Motor neuron (in vitro differentiated cells): ENCODE results near the gene CIDEA. TPM values are rescaled to one million over a fixed set of nuclear protein-coding genes. Genes with fewer than 3 reads are reported as not detected.
"Not testable (repeated sequence)": the region's sequence is repeated elsewhere in the genome, so short reads cannot be mapped to it uniquely, and the experiment has no call there.

Experiments used
- ATAC-seq, 8 experiments: fragments of 200-7000 bp; cut with Tn5 transposase; replicated peaks in 6 of 8; 2 replicates each; pipeline ENCODE4 v1.8.0; 2021; ENCODE audit warnings: mild to moderate bottlenecking in 8 of 8, moderate library complexity in 8 of 8
- H3K27ac ChIP-seq, 2 donors: fragments of 250-450 bp; sonication (Bioruptor Pico); 2 replicates each; pipeline ENCODE4 v1.9.0; 2021; ENCODE audit warnings: antibody characterized with exemption in 2 of 2, mild to moderate bottlenecking in 2 of 2, moderate library complexity in 1 of 2
- H3K4me1 ChIP-seq, 2 donors: fragments of 250-450 bp; sonication (Bioruptor Pico); replicated peaks in 1 of 2; 2 replicates each; pipeline ENCODE4 v1.6.1; 2021; ENCODE audit warnings: antibody characterized with exemption in 2 of 2, mild to moderate bottlenecking in 2 of 2, moderate library complexity in 1 of 2
- H3K4me3 ChIP-seq, 5 donors: fragments of 250-450 bp; sonication (Bioruptor Pico); 2 replicates each; pipeline ENCODE4 v1.9.0; 2021; ENCODE audit warnings: antibody characterized with exemption in 5 of 5, mild to moderate bottlenecking in 5 of 5, moderate library complexity in 4 of 5
- WGBS, 10 experiments: fragments of 450-650 bp; shearing (Covaris generic); methylation state at CpG; one replicate each; pipeline ENCODE4 v1.0.0; 2022; 5-methylcytosine and 5-hydroxymethylcytosine counted together
- in situ Hi-C, 9 experiments: fragments of 400-800 bp; cut with MboI; loops; one replicate each; pipeline ENCODE4 v1.15.0; 2021; ENCODE audit warnings: low sequenced_read_pairs in 9 of 9, low pct_unique_long_range_greater_than_20kb in 2 of 9; ENCODE audit not compliant: unreplicated experiment in 9 of 9
- total RNA-seq, 8 experiments: library from RNA; unstranded; fragments of 300-600 nt; gene quantifications; 2 replicates each; pipeline versions ENCODE4 v1.2.3 to v1.2.4, GENCODE V29; 2022

The CIDEA gene
- total RNA-seq, 8 experiments from 2014 or later = 0.14 to 0.31 TPM; not detected in 6

DNA sequence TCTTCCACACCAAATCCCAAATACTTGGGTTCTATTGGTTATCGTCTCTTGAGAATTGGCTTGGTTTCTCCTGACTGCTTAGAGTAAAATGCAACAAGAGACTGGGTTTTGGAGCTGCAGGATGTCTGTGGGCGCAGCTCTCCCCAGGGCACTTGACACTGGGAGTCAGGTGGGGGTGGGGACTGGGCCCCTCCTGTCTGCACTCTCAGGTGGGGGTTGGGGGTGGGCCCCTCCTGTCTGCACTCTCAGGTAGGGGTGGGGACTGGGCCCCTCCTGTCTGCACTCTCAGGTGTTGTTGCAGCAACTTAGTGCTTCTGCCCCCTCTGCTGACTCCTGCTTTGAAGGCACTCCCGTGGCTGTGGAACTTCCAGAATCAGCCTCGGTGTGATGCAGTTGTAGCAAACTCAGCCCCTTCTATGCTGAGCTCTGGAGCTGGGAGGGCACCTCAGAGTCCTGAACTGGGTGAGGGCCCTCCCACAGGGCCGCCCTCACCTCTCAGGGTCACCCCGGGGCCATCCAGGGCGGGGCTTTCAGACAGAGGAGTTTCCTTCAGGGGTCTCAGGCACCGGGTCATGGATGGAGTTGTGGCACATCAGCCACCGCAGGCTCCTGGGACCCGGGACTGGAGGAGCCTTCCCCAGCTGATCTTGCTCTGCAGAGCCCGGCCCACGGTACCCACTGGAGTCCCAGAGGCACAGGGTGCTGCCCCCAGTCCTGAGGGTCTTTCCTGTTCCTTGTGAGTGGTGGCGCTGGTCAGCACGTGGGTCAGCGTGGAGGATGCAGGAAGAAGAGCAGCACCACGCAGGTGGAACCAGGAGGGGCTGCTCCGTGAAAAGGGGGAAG is 22.9 kb upstream of the CIDEA start:
- no peak overlapping the region for H3K27ac ChIP-seq
- H3K4me1 ChIP-seq = no peaks in the 10 kb centered on the region
- WGBS, 10 experiments = 17 to 100% (median 96%) methylated on average over 1 to 8 of the region's 17 CpGs; no CpG with 5 or more reads in 1 of the 10 experiments
- in situ Hi-C loops = loop anchor here in 1 of 9 experiments (25.0 kb wide), 1 partner anchor 169 kb away; no protein-coding TSS in a partner anchor
- no peak overlapping the region for H3K4me3 ChIP-seq
- no peak for ATAC-seq

GRCh38 chr18:12231986-12232385 is 22.2 kb upstream of the CIDEA start:
- no peak overlapping the region for H3K4me3 ChIP-seq
- in situ Hi-C loops = loop anchor here in 1 of 9 experiments (25.0 kb wide), 1 partner anchor 170 kb away; no protein-coding TSS in a partner anchor
- no peaks in the 10 kb centered on the region for H3K4me1 ChIP-seq
- no peak overlapping the region for H3K27ac ChIP-seq
- ATAC-seq = no peak
- WGBS, 10 experiments = 0 to 100% (median 85%) methylated on average over 1 to 5 of the region's 9 CpGs; no CpG with 5 or more reads in 3 of the 10 experiments

GRCh38 chr18:12233378-12233777 is 20.8 kb upstream of the CIDEA start:
- WGBS, 10 experiments = 0 to 100% (median 67%) methylated on average over 1 to 2 of the region's 5 CpGs; no CpG with 5 or more reads in 5 of the 10 experiments
- Histone ChIP-seq H3K4me3 (no peak overlapping the region), H3K4me1 (no peaks in the 10 kb centered on the region), H3K27ac (no peak overlapping the region)
- in situ Hi-C loops = loop anchor here in 1 of 9 experiments (25.0 kb wide), 1 partner anchor 171 kb away; no protein-coding TSS in a partner anchor
- no peak for ATAC-seq

DNA sequence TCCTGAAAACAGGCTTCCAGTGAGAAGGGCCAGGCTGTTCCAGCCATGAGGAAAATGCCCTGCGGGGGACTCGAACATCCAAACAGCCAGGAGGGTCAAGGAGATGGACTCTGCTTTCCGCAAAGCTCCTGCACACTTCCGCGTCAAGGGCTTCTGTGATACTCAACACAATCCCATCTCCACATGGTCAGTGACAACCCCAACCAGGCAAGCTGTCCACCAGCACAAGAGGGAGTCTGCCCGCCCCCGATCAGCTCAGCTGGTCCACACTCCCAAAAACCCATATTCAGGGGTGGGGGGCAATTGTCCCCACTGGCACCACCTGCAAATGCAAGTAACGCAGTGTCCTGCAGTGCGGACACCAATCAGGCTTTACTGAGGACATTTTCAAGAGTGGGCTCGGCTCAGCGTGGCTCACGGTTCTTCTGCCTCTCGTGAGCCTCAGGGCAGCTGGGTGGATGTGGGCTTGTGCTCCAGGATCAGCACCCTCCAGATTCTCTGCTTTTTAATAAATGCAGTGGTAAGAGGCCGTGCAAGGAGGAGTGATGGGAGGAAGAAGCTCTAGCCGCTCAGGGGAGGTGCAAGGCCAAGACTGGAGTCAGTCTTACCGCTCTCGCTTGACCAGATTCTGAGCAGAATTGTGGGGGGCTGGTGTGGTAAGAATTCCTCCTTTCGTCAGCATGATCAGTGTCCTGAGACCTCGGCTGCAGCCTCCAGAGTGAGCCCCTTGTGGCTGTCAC is 19.5 kb upstream of the CIDEA start:
- no peak overlapping the region for H3K4me3 ChIP-seq
- ATAC-seq = no peak
- no peaks in the 10 kb centered on the region for H3K4me1 ChIP-seq
- 60 to 100% (median 87%) methylated on average over 1 to 15 of the region's 19 CpGs; no CpG with 5 or more reads in 2 of the 10 experiments for WGBS, 10 experiments
- no peak overlapping the region for H3K27ac ChIP-seq
- in situ Hi-C loops = loop anchor here in 1 of 9 experiments (25.0 kb wide), 1 partner anchor 172 kb away; no protein-coding TSS in a partner anchor

DNA sequence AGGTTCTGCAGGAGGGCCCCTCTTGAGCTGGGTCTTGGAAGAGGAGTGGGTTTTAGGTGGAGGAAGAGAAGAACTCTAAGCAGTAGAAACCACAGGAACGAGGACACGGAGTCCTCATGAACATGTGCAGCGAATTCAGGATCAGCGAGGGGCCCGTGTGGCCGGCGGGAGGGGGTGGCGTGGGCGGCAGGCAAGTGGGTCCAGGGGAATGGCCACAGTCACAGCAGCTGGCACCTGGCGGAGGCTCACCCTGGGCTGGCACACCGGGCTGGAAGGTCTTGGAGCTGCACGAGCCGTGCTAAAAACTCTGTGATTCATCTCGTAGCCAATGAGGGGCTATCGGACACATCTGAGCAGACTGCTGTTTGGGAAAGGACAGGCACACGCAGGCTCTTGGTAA is 18.0 kb upstream of the CIDEA start:
- no peak for ATAC-seq
- WGBS, 10 experiments = 92 to 100% methylated on average over 2 to 6 of the region's 16 CpGs; no CpG with 5 or more reads in 8 of the 10 experiments
- Histone ChIP-seq H3K27ac (no peak overlapping the region), H3K4me1 (no peaks in the 10 kb centered on the region), H3K4me3 (no peak overlapping the region)
- in situ Hi-C loops = loop anchor here in 1 of 9 experiments (25.0 kb wide), 1 partner anchor 174 kb away; no protein-coding TSS in a partner anchor

- no peak overlapping the region for H3K4me3 ChIP-seq
- in situ Hi-C loops = loop anchor here in 1 of 9 experiments (25.0 kb wide), 1 partner anchor 175 kb away; no protein-coding TSS in a partner anchor
Measured at GRCh38 chr18:12236934-12237832, 17.0 kb upstream of the CIDEA start.

DNA sequence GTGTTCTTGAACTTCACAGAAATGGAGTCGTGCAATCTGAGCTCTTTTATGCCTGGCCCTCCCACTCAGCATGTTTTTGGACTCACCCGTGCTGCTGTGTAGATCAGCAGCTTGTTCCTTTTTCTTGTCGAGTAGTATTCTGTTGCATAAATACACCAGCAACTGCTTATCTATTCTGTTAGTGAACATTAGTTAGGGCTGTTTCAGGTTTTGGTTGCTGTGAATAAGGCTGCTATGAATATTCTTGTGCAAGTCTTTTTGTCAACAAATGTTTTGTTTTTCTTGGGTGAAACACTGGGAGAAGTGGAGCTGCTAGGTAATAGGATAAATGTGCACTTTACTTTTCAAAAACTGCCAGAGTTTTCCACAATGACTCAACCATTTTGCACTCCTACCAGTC is 15.3 kb upstream of the CIDEA start:
- H3K27ac ChIP-seq = no peak overlapping the region
- 0 to 100% (median 56%) methylated on average over 1 to 3 of the region's 3 CpGs; no CpG with 5 or more reads in 2 of the 10 experiments for WGBS, 10 experiments

More at GRCh38 chr18:12236934-12237832, 17.0 kb upstream of the CIDEA start:
- peak; percentile 95 to 100 (median 99) for ATAC-seq
- Histone ChIP-seq H3K27ac (no peak overlapping the region), H3K4me1 (no peaks in the 10 kb centered on the region)
- WGBS, 10 experiments = 20 to 77% (median 33%) methylated on average over 1 to 10 of the region's 33 CpGs; no CpG with 5 or more reads in 2 of the 10 experiments

DNA sequence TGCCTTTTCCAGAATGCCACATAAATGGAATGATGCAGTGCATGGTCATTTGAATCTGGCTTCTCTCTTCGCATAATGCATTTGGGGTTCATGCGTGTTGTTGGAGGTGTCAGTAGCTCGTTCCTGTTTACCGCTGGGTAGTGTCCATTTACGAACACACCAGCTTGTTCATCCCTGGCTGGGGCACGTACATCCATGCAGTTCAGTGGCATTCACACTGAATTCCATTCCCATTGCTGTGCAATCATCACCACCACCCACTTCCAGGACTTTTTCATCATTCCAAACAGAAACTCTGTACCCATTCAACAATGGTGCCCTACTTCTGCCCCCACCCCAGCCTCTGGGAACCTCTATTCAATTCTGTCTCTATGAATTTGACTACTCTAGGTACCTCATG is 14.7 kb upstream of the CIDEA start:
- H3K4me3 ChIP-seq = no peak overlapping the region
- no peaks in the 10 kb centered on the region for H3K4me1 ChIP-seq
- 40 to 96% (median 87%) methylated on average over 2 to 6 of the region's 6 CpGs; no CpG with 5 or more reads in 2 of the 10 experiments for WGBS, 10 experiments
- H3K27ac ChIP-seq = no peak overlapping the region
- no peak for ATAC-seq
- in situ Hi-C loops = loop anchor here in 1 of 9 experiments (25.0 kb wide), 1 partner anchor 177 kb away; no protein-coding TSS in a partner anchor

More for the DNA sequence above, 15.3 kb upstream of the CIDEA start:
- ATAC-seq = peak in 2 of 8 experiments; percentile 16 to 39
- Histone ChIP-seq H3K4me1 (no peaks in the 10 kb centered on the region), H3K4me3 (no peak overlapping the region)
- in situ Hi-C loops = loop anchor here in 1 of 9 experiments (25.0 kb wide), 1 partner anchor 177 kb away; no protein-coding TSS in a partner anchor

- Histone ChIP-seq H3K4me1 (no peaks in the 10 kb centered on the region), H3K27ac (no peak overlapping the region), H3K4me3 (no peak overlapping the region)
- ATAC-seq = no peak
- WGBS, 10 experiments = 80 to 100% (median 90%) methylated on average over 1 to 2 of the region's 21 CpGs; no CpG with 5 or more reads in 5 of the 10 experiments
- in situ Hi-C loops = loop anchor here in 1 of 9 experiments (25.0 kb wide), 1 partner anchor 180 kb away; no protein-coding TSS in a partner anchor
Measured at GRCh38 chr18:12242658-12243260, 11.4 kb upstream of the CIDEA start.

DNA sequence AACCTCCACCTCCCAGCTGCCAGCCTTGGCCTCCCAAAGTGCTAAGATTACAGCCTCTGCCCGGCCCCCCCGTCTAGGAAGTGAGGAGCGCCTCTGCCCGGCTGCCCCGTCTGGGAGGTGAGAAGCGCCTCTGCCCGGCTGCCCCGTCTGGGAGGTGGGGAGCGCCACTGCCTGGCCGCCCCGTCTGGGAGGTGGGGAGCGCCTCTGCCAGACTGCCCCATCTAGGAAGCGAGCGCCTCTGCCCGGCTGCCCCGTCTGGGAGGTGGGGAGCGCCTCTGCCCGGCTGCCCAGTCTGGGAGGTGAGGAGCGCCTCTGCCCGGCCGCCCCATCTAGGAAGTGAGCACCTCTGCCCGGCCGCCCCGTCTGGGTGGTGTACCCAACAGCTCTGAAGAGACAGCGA is 10.9 kb upstream of the CIDEA start:
- 100% methylated on average over 2 of the region's 25 CpGs; no CpG with 5 or more reads in 9 of the 10 experiments for WGBS, 10 experiments
- H3K4me1 ChIP-seq, ATAC-seq, H3K4me3 ChIP-seq, H3K27ac ChIP-seq: not testable (repeated sequence)
- in situ Hi-C loops = loop anchor here in 1 of 9 experiments (25.0 kb wide), 1 partner anchor 181 kb away; no protein-coding TSS in a partner anchor

GRCh38 chr18:12245793-12246135 is 8.4 kb upstream of the CIDEA start:
- in situ Hi-C loops = loop anchor here in 1 of 9 experiments (25.0 kb wide), 1 partner anchor 183 kb away; no protein-coding TSS in a partner anchor
- Histone ChIP-seq H3K4me1 (no peaks in the 10 kb centered on the region), H3K4me3 (no peak overlapping the region), H3K27ac (no peak overlapping the region)
- WGBS, 10 experiments = 89 to 94% (median 94%) methylated on average over 2 to 7 of the region's 13 CpGs; no CpG with 5 or more reads in 5 of the 10 experiments
- ATAC-seq = no peak
